Measurements from ENCODE around the gene PUM1.
"Not testable (repeated sequence)": the region's sequence is repeated elsewhere in the genome, so short reads cannot be mapped to it uniquely, and the experiment has no call there.

The PUM1 gene, protein sequence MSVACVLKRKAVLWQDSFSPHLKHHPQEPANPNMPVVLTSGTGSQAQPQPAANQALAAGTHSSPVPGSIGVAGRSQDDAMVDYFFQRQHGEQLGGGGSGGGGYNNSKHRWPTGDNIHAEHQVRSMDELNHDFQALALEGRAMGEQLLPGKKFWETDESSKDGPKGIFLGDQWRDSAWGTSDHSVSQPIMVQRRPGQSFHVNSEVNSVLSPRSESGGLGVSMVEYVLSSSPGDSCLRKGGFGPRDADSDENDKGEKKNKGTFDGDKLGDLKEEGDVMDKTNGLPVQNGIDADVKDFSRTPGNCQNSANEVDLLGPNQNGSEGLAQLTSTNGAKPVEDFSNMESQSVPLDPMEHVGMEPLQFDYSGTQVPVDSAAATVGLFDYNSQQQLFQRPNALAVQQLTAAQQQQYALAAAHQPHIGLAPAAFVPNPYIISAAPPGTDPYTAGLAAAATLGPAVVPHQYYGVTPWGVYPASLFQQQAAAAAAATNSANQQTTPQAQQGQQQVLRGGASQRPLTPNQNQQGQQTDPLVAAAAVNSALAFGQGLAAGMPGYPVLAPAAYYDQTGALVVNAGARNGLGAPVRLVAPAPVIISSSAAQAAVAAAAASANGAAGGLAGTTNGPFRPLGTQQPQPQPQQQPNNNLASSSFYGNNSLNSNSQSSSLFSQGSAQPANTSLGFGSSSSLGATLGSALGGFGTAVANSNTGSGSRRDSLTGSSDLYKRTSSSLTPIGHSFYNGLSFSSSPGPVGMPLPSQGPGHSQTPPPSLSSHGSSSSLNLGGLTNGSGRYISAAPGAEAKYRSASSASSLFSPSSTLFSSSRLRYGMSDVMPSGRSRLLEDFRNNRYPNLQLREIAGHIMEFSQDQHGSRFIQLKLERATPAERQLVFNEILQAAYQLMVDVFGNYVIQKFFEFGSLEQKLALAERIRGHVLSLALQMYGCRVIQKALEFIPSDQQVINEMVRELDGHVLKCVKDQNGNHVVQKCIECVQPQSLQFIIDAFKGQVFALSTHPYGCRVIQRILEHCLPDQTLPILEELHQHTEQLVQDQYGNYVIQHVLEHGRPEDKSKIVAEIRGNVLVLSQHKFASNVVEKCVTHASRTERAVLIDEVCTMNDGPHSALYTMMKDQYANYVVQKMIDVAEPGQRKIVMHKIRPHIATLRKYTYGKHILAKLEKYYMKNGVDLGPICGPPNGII

DNA sequence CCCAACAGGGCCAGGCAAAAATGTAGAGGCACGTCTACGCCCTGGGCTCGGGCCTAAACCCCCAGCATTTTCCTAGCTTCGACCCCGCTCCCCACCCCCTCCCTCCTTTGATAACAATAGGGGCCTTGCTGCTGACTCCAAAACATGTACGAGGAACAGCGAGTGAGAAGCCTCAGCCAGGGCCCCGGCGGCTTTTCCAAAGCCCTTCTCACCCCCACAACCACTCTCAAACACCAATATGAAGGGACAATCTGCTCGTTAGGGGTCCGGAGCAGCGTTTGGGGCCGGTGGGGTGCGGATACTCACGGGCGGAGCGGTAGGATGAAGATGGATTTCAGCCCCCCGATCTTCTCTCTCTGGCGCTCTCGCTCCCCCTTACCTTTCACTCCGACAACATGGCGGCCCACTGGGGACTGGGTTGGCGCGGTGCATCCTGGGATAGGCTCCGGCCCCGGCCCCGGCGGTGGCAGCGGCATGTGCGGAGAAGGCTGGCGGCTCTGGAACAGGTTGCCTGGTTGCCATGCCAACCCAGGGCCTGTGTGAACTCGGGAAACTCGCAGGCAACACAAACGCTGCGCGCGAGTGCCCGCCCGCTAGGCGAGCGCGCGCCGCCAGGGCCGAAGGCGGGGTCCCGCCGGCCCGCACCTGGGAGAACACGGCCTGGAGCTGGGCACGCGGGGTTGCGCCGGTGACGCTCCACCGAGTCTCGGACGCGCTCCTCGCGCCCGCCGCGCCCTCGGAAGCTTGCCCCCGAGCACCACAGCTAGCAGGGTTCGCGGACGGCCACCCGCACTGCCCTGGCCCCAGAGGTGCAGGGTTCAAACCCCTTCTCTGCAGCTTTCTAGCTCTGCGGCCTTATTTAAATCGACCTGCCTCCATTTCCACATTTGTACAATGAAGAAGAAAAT, at the start of gene PUM1:
Gene PUM1, minus strand, starts transcription at position 408 of the 908 bp plus-strand sequence. CDS start 6,151 bp downstream, outside the sequence.
- DNase-seq (ENCODE audit: low read depth) = peak; percentile 93

DNA sequence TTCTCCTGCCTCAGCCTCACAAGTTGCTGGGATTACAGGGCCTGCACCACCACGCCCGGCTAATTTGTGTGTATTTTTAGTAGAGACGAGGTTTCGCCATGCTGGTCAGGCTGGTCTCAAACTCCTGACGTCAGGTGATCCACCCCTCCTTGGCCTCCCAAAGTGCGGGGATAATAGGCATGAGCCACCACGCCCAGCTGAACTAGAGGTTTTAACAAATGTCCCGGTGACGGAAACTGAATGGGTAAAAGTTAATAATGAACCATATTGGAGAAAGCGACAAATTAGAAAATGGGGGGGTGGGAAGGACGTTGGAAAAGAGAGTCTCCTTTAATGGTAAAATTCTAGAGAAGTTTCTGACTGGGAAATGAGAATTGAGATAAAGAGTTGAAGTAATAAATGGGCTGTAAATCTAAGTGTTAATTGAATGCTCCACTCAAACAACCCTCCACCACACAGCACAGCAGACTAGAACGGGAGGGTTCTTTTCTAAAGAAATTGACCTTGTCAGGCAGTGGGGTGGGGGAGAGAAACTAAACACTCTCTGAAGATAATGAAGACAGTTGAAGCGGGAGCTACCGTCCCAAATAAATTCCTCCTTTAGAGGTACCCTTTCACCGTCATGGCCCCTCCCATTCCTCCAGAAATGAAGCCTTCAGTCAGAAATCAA, 46.9 kb upstream of the PUM1 start:
- no peak for DNase-seq (ENCODE audit: low read depth)

DNA sequence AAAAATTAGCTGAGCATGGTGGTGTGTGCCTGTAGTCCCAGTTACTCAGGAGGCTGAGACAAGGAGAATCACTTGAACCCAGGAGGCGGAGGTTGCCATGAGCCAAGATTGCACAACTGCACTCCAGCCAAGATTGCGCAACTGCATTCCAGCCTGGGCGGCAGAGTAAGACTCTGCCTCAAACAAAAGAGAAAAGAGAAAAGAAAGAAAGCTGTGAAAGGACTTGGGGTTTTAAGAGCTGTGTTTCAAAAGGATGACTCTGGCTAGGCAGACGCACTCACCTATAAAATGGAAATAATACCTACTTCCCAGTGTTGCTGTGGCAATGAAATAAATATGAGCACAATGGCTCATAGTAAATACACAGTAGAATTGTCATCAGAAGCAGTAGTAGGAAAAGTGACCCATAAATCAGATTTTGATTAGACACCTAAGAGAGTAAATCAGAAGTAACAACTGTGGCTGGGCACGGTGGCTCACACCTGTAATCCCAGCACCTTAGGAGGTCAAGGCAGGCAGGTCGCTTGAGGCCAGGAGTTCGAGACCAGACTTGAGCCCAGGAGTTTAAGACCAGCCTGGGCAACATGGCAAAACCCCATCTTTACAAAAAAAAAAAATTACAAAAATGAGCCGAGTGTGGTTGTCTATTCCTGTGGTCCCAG, 45.9 kb upstream of the PUM1 start:
- DNase-seq (ENCODE audit: low read depth) = peak; percentile 31

GRCh38 chr1:31110846-31111245, 45.3 kb upstream of the PUM1 start:
- DNase-seq (ENCODE audit: low read depth) = no peak

DNA sequence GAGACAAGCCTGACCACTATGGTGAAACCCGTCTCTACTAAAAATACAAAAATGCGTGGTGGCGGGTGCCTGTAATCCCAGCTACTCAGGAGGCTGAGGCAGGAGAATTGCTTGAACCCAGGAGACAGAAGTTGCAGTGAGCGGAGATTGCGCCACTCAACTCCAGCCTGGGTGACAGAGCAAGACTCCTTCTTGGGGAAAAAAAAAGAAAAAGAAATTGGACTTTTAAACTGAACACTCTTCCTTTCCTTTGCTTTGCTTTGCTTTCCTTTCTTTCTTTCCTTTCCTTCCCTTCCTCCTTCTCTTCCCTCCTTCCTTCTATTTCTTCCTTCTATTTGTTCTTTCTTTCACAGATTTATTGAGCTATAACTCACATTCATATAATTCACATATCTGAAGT, 43.3 kb upstream of the PUM1 start:
- DNase-seq (ENCODE audit: low read depth) = no peak

DNA sequence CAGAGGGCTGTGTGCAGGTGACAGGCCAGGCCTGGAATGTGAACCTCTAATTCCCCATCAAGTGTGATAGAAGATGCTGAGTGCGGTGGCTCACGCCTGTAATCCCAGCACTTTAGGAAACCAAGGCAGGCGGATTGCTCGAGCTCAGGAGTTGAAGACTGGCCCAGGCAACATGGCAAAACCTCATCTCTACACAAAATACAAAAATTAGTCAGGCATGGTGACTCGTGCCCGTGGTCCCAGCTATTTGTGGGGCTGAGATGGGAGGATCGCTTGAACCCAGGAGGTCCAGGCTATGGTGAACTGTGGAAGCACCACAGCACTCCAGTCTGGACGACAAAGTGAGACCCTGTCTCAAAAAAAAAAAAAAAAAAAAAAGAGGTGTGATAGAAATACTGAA, 40.1 kb upstream of the PUM1 start:
- no peak for DNase-seq (ENCODE audit: low read depth)

- DNase-seq (ENCODE audit: low read depth) = peak; percentile 55
These were observed 37.0 kb upstream of the PUM1 start for GRCh38 chr1:31102501-31102950.

DNA sequence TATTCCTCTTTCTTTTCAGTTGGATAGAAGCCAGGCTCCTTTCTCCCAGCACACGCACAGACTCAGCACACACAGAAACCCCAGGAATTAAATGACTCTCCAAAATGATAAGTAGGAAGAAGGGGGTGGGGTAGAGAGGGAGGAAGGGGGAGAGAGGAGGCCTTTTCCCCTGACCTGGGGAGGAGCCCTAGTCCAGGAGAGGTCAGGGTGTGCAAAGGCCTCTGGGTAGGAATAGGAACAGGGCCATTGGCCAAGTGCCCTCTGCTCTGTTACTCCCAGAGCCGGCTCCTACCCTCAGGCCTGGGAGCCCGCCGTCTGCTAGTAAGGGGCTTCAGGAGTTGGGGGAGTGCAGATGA, 35.6 kb upstream of the PUM1 start:
- DNase-seq (ENCODE audit: low read depth) = peak; percentile 53

DNA sequence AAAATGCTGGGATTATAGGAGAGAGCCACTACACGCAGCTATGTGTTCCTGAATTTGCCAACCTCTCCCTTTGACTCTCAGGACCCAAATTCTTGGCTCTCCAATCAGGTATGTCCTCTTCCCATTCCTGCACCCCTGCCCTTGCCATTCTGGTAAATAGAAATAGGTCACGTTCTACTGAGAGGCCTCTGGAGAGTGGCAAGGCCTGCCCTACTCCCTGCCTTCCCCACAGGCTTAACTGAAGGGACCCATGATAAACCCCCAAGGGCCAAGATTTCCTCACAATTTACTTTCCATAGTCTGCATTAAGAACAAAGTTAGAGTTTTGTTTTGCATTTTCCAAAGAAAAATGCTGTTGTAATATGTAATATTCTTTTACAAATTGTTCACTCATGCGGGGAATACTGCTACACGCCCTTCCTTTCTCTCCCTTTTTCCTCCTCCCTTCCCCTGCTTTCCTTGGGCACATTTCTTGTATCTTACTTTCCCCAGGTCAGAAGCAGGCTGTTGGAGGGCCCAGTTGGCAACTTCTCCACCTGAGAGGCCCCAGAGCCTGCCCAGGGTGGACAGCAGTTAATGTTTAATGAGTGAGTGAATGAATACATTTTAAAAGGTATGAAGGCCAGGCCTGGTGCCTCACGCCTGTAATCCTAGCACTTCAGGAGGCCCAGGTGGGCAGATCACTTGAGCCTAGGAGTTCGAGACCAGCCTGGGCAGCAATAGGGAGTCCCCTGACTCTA, 33.9 kb upstream of the PUM1 start:
- DNase-seq (ENCODE audit: low read depth) = no peak

DNA sequence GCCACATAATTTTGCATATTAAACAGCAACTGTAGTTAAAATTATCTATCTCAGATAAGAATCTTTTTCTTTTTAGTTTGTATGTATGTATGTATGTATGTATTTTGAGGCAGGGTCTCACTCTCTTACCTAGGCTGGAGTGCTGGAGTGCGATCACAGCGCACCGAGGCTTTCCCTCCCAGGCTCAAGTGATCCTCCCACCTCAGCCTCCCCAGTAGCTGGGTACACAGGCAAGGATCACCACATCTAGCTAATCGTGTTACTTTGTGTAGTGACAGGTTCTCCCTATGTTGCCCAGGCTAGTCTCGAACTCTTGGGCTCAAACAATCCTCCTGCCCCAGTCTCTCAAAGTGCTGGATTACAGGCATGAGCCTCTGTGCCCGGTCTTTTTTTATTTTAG, 30.5 kb upstream of the PUM1 start:
- no peak for DNase-seq (ENCODE audit: low read depth)

GRCh38 chr1:31095298-31095981, 29.9 kb upstream of the PUM1 start:
- peak; percentile 50 for DNase-seq (ENCODE audit: low read depth)

DNA sequence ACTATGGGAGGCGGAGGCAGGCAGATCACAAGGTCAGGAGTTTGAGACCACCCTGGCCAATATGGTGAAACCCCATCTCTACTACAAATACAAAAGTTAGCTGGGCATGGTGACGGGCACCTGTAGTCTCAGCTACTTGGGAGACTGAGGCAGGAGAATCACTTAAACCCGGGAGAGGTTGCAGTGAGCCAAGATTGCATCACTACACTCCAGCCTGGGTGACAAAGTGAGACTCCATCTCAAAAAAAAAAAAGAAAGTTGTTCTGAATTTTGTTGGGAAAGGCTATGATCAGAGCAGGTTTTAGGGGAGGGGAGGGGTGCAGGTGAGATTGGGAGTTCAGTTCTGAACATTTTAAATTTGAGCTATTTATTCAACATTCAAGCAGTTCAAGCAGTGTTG, 22.6 kb upstream of the PUM1 start:
- not testable (repeated sequence) for DNase-seq (ENCODE audit: low read depth)

DNA sequence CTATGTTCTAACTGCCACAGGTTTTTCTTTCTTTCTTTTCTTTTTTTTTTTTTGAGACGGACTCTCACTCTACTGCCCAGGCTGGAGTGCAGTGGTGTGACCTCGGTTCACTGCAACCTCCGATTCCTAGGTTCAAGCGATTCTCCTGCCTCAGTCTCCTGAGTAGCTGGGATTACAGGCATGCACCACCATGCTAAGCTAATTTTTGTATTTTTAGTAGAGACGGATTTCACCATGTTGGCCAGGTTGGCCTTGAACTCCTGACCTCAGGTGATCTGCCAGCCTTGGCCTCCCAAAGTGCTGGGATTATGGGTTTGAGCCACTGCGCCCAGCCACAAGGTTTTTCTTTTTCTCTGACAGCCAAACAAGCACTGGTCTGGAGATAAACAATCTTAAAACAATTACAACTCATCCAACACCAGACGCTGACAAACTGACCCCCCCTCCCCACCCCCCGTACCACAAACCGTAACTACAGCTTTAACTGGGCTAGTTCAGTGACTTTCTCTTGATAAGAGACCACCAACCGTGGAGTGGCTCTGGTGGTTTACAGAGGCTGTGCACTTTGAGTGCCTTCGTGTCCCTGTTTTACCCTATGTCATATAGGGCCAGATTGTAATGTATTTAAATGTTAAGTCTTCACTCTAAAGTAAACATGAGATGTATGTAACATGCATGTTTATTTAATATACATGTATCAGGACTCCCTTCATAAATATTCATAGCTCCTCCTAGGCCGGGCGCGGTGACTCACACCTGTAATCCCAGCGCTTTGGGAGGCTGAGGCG, 19.5 kb upstream of the PUM1 start:
- DNase-seq (ENCODE audit: low read depth) = no peak

GRCh38 chr1:31082385-31082784, 16.9 kb upstream of the PUM1 start:
- no peak for DNase-seq (ENCODE audit: low read depth)

DNA sequence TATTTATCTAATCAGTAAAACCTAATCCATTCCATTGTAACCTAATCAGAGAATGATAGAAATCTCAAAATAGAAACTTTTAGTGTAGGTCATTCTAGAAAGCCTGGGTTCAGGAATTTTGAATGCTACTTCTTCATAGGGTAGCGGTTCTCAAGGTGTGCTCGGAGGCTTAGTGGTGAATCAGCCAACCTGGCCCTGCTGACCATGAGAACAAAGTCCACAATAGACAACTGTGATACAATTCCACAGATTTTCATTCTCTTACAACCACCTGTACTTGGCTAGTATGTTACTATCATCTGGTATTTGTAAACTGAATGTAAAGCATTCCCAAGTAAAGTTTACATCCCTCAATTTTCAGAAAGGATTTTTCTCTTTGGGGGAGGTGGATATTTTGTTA, 7.5 kb upstream of the PUM1 start:
- no peak for DNase-seq (ENCODE audit: low read depth)

GRCh38 chr1:31072304-31072746, 6.8 kb upstream of the PUM1 start:
- no peak for DNase-seq (ENCODE audit: low read depth)

DNA sequence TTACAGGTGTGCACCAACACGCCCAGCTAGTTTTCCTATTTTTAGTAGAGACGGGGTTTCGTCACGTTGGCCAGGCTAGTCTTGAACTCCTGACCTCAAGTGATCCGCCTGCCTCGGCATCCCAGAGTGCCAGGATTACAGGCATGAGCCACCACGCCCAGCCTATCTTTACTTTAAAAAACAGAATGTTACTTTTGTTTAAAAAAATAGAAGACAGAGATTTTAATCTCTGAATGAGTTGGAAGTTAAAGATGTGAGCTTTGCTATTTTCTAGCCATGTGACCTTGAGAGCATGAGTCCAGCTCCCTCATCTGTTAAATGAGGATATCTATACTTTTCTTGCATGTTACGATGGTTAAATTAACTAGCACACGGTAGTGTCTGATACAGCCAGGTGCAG, 3.9 kb upstream of the PUM1 start:
- DNase-seq (ENCODE audit: low read depth) = no peak

- peak; percentile 13 for DNase-seq (ENCODE audit: low read depth)
These were observed 703 bp downstream of the PUM1 start for GRCh38 chr1:31064718-31065309.

All from GM04504 (cell line).